IMR-90 (cell line): ENCODE results near the gene PEX16. TPM values are rescaled to one million over a fixed set of nuclear protein-coding genes. Genes with fewer than 3 reads are reported as not detected.

Source experiments
- ATAC-seq: fragments of 200-7000 bp; cut with Tn5 transposase; 2 replicates; pipeline ENCODE4 v1.9.1; 2020; ENCODE audit warnings: low read depth, mild to moderate bottlenecking, moderate library complexity
- BruUV-seq: library from RNA; stranded (reverse); fragments of 400-500 nt; replicated peaks from 2 replicates; lab custom pipeline; 2021; lab: Mats Ljungman, UMichigan
- CTCF ChIA-PET: fragments of 300-600 bp; formaldehyde crosslinking; extraction: SDS; loops from one replicate; lab custom pipeline; 2021; ENCODE audit warnings: antibody characterized with exemption; lab: Yijun Ruan, JAX
- POLR2A ChIA-PET: fragments of 300-600 bp; sonication (Branson Sonifier 250); formaldehyde crosslinking; loops from one replicate; lab custom pipeline; 2022; ENCODE audit warnings: antibody characterized with exemption; ENCODE audit not compliant: unreplicated experiment; lab: Charles Lee
- DNase-seq: peaks from one replicate; pipeline ENCODE4 v3.0.0; 2013
- H2AFZ ChIP-seq: replicated peaks from 2 replicates; pipeline ENCODE3; 2013; ENCODE audit warnings: low read length, mild to moderate bottlenecking; ENCODE audit not compliant: poor library complexity
- H2AK5ac ChIP-seq: 2 replicates; pipeline ENCODE4 v1.6.1; 2013; ENCODE audit warnings: low read depth, low read length, inconsistent platforms
- H2AK9ac ChIP-seq: replicated peaks from 2 replicates; pipeline ENCODE3; 2013; ENCODE audit warnings: mild to moderate bottlenecking, low read depth, low read length, moderate library complexity; ENCODE audit not compliant: poor library complexity
- H2BK120ac ChIP-seq: 2 replicates; pipeline ENCODE4 v1.6.1; 2013; ENCODE audit warnings: low read depth, low read length, inconsistent platforms
- H2BK15ac ChIP-seq: 3 replicates; pipeline ENCODE4 v1.6.1; 2013; ENCODE audit warnings: low read depth, low read length, inconsistent platforms
- H2BK20ac ChIP-seq: 2 replicates; pipeline ENCODE4 v1.6.1; 2013; ENCODE audit warnings: low read depth, mild to moderate bottlenecking, inconsistent platforms, low read length, moderate library complexity
- H2BK5ac ChIP-seq: 2 replicates; pipeline ENCODE4 v1.6.1; 2013; ENCODE audit warnings: mild to moderate bottlenecking, low read depth, low read length, inconsistent platforms; ENCODE audit not compliant: poor library complexity, severe bottlenecking
- H3K14ac ChIP-seq: replicated peaks from 2 replicates; pipeline ENCODE4 v1.6.1; 2013; ENCODE audit warnings: low read depth, low read length, inconsistent platforms
- H3K18ac ChIP-seq: 2 replicates; pipeline ENCODE4 v1.6.1; 2013; ENCODE audit warnings: low read depth, low read length, control low read depth
- H3K23ac ChIP-seq: 2 replicates; pipeline ENCODE4 v1.6.1; 2013; ENCODE audit warnings: low read depth, low read length, inconsistent platforms
- H3K27ac ChIP-seq: 2 replicates; pipeline ENCODE4 v1.5.1; 2013; ENCODE audit warnings: mild to moderate bottlenecking, control low read depth, low read length; ENCODE audit not compliant: insufficient read depth
- H3K27me3 ChIP-seq: 2 replicates; pipeline ENCODE4 v1.6.1; 2013; ENCODE audit warnings: low read length; ENCODE audit not compliant: control insufficient read depth, insufficient read depth
- H3K36me3 ChIP-seq: 2 replicates; pipeline ENCODE4 v1.6.1; 2013; ENCODE audit warnings: low read length, mixed read lengths; ENCODE audit not compliant: control insufficient read depth, insufficient read depth
- H3K4ac ChIP-seq: 2 replicates; pipeline ENCODE4 v1.6.1; 2013; ENCODE audit warnings: low read depth, low read length, inconsistent platforms
- H3K4me1 ChIP-seq: 2 replicates; pipeline ENCODE4 v1.6.1; 2013; ENCODE audit warnings: low read length, mixed read lengths; ENCODE audit not compliant: control insufficient read depth, insufficient read depth
- H3K4me2 ChIP-seq: 2 replicates; pipeline ENCODE4 v1.6.1; 2013; ENCODE audit warnings: low read depth, mild to moderate bottlenecking, control low read depth, low read length, moderate library complexity
- H3K4me3 ChIP-seq: 2 replicates; pipeline ENCODE4 v1.5.1; 2013; ENCODE audit warnings: low read depth, mild to moderate bottlenecking, control low read depth, low read length, moderate library complexity; ENCODE audit not compliant: insufficient read depth
- H3K56ac ChIP-seq: 2 replicates; pipeline ENCODE4 v1.6.1; 2013; ENCODE audit warnings: low read length, inconsistent platforms; ENCODE audit not compliant: insufficient read depth; ENCODE audit errors: extremely low read depth
- H3K79me1 ChIP-seq, 2 experiments: 2 replicates each; pipeline ENCODE4 v1.6.1; 2013; ENCODE audit warnings: low read length in 2 of 2, inconsistent platforms in 1 of 2, low read depth in 1 of 2
- H3K9ac ChIP-seq: 2 replicates; pipeline ENCODE4 v1.6.1; 2013; ENCODE audit warnings: low read depth, low read length, control low read depth
- H3K9me1 ChIP-seq: 2 replicates; pipeline ENCODE4 v1.6.1; 2013; ENCODE audit warnings: low read length, inconsistent platforms; ENCODE audit not compliant: insufficient read depth
- H3K9me3 ChIP-seq: 2 replicates; pipeline ENCODE4 v1.6.1; 2013; ENCODE audit warnings: low read length; ENCODE audit not compliant: control insufficient read depth, insufficient read depth
- H4K20me1 ChIP-seq: 2 replicates; pipeline ENCODE4 v1.6.1; 2013; ENCODE audit warnings: low read length, inconsistent platforms; ENCODE audit not compliant: insufficient read depth
- H4K5ac ChIP-seq: 2 replicates; pipeline ENCODE4 v1.6.1; 2013; ENCODE audit warnings: mild to moderate bottlenecking, low read depth, low read length, control low read depth
- H4K8ac ChIP-seq, 2 experiments: 2 replicates each; pipeline ENCODE4 v1.6.1; 2013; ENCODE audit warnings: low read depth in 2 of 2, low read length in 2 of 2, control low read depth in 1 of 2, inconsistent platforms in 1 of 2
- H4K91ac ChIP-seq: 2 replicates; pipeline ENCODE4 v1.6.1; 2013; ENCODE audit warnings: low read depth, low read length, inconsistent platforms; ENCODE audit not compliant: insufficient read depth
- CEBPB ChIP-seq: IDR thresholded peaks from 2 replicates; pipeline ENCODE4 v1.6.1; 2012; ENCODE audit warnings: low read depth, low read length, improper control_type of control experiment
- RAD21 ChIP-seq: IDR thresholded peaks from 2 replicates; pipeline ENCODE4 v1.6.1; 2012; ENCODE audit warnings: low read length, improper control_type of control experiment
- RCOR1 ChIP-seq: IDR thresholded peaks from 2 replicates; pipeline ENCODE4 v1.6.1; 2012; ENCODE audit warnings: mild to moderate bottlenecking, low read length, improper control_type of control experiment; ENCODE audit not compliant: insufficient replicate concordance
- WGBS, 2 experiments: methylation state at CpG; one replicate each; pipeline versions ENCODE4 v1.1.5 to v1.1.7; 2013; ENCODE audit warnings: missing lambda C conversion rate in 2 of 2; ENCODE audit not compliant: insufficient read length in 1 of 2; ENCODE audit errors: extremely low coverage in 2 of 2; 5-methylcytosine and 5-hydroxymethylcytosine counted together
- dilution Hi-C: fragments of 300-500 bp; cut with HindIII; formaldehyde crosslinking; loops from one replicate; pipeline ENCODE4 v1.14.3; 2018; ENCODE audit warnings: low sequenced_read_pairs; ENCODE audit not compliant: unreplicated experiment
- in situ Hi-C: fragments of 300-500 bp; cut with MboI; formaldehyde crosslinking; loops from 3 replicates; pipeline ENCODE4 v1.14.3; 2019; ENCODE audit warnings: low sequenced_read_pairs, inconsistent platforms, mixed read lengths
- intact Hi-C: fragments of 100-400 bp; cut with micrococcal nuclease; formaldehyde crosslinking; loops from 2 replicates; pipeline ENCODE4 v1.10.0; 2022
- polyA plus RNA-seq, 3 experiments: library from polyadenylated mRNA; depleted of rRNA; stranded (reverse); fragments of >200 nt; gene quantifications; 2 replicates each; pipeline ENCODE4 v1.2.3, GENCODE V29; 2012; ENCODE audit warnings: low replicate concordance in 1 of 3
- total RNA-seq: library from RNA; depleted of rRNA; stranded (reverse); fragments of >200 nt; gene quantifications from 2 replicates; pipeline ENCODE4 v1.2.3, GENCODE V29; 2012
- TF ChIP-seq, protein P1 (sequence below): fragments of 150-350 bp; IDR thresholded peaks from 2 replicates; pipeline ENCODE4 v1.6.1; 2016; ENCODE audit warnings: low read depth, mild to moderate bottlenecking, low read length, moderate library complexity, borderline replicate concordance

Gene PEX16
- total and polyA plus RNA-seq, 2 of the 4 experiments (the other 2 are of a cell fraction), result 17.9 to 23.3 TPM

DNA sequence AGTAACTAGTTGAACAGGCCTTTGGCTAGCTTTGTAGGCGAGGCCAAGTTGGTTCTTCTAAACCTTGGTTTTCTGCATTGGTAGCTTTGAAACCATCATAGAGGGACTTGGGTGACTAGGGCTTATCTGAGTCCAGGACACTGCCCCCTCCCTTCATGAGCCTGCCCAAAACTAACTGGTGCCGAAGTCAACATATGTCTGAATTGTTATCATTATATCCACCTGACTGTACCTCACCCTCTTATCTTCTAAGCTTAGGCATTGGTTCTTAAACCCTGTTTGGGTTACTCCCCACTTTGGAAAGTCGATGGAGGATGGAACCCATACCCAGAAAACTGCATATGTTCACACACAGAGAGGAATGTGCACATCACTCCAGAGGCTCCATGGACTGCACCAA is 39.8 kb downstream of the PEX16 start:
- Histone ChIP-seq H3K9ac (no peak overlapping the region), H2AK5ac (no peak overlapping the region), H4K8ac (no peak overlapping the region), H3K4me1 (peaks cover 4% of the 10 kb centered on the region), H4K91ac (no peak overlapping the region), H3K56ac (no peak overlapping the region), H2AFZ (no peak overlapping the region), H3K36me3 (peaks cover 42% of the 10 kb centered on the region), H3K4ac (no peak overlapping the region), H3K27me3 (no peaks in the 10 kb centered on the region), H2BK5ac (no peak overlapping the region), H3K18ac (no peak overlapping the region), H4K20me1 (peaks cover 16% of the 10 kb centered on the region), H2BK15ac (no peak overlapping the region), H2AK9ac (no peak overlapping the region), H2BK120ac (no peak overlapping the region), H3K14ac (no peak overlapping the region), H3K27ac (no peak overlapping the region), H2BK20ac (no peak overlapping the region), H3K23ac (no peak overlapping the region), H3K79me1 (peaks cover 0 to 11% of the 10 kb centered on the region in 2 experiments; a peak in 3 of 4 replicates), H4K5ac (no peak overlapping the region), H3K9me3 (no peaks in the 10 kb centered on the region), H3K9me1 (peaks cover 16% of the 10 kb centered on the region), H3K4me2 (no peak overlapping the region), H3K4me3 (no peak overlapping the region)
- in situ Hi-C loops, result loop anchor here (10.0 kb wide), 1 partner anchor 127 kb away; no protein-coding TSS in a partner anchor
- intact Hi-C loops, result loop anchor here (10.0 kb wide), 1 partner anchor 127 kb away; no protein-coding TSS in a partner anchor
- no CpG with 5 or more reads among the region's 3 CpGs for WGBS, 2 experiments
- POLR2A ChIA-PET, result no interaction called here
- no peak for DNase-seq
- CTCF ChIA-PET, result no interaction called here
- ATAC-seq, result no peak
- BruUV-seq, result no TSS peak
- dilution Hi-C loops, result no loop called here
- TF ChIP-seq RAD21 (no peak), RCOR1 (no peak), CEBPB (no peak)
- TF ChIP-seq, protein P1, sequence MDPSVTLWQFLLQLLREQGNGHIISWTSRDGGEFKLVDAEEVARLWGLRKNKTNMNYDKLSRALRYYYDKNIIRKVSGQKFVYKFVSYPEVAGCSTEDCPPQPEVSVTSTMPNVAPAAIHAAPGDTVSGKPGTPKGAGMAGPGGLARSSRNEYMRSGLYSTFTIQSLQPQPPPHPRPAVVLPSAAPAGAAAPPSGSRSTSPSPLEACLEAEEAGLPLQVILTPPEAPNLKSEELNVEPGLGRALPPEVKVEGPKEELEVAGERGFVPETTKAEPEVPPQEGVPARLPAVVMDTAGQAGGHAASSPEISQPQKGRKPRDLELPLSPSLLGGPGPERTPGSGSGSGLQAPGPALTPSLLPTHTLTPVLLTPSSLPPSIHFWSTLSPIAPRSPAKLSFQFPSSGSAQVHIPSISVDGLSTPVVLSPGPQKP, result no peak
